GM12892 (cell line): ENCODE measurements around the gene WFDC6.

Source experiments
- DNase-seq: peaks from one replicate; pipeline ENCODE4 v3.0.0; 2011; ENCODE audit not compliant: insufficient read length
- FAIRE-seq: peaks from 2 replicates; lab custom pipeline; 2011; peaks lifted over from hg19 to GRCh38; lab: Jason Lieb, UNC
- POLR2A ChIP-seq: IDR thresholded peaks from 2 replicates; pipeline ENCODE4 v1.6.1; 2011; ENCODE audit warnings: low read depth, low read length, control low read depth
- POLR2AphosphoS5 ChIP-seq: IDR thresholded peaks from 2 replicates; pipeline ENCODE4 v1.6.1; 2011; ENCODE audit warnings: low read depth, low read length, control low read depth
- TAF1 ChIP-seq: IDR thresholded peaks from 2 replicates; pipeline ENCODE4 v1.6.1; 2011; ENCODE audit warnings: low read depth, mild to moderate bottlenecking, control low read depth, low read length, borderline replicate concordance

The WFDC6 gene

GRCh38 chr20:45509091-45509490 is 30.2 kb downstream of the WFDC6 start:
- DNase-seq (no peak), FAIRE-seq (no peak)
- no peak for TF ChIP-seq TAF1
- TF ChIP-seq POLR2A = no peak
- no peak for TF ChIP-seq POLR2AphosphoS5

- FAIRE-seq = no peak
These were observed 31.0 kb downstream of the WFDC6 start for GRCh38 chr20:45508068-45508886.

GRCh38 chr20:45507011-45507820 is 32.1 kb downstream of the WFDC6 start:
- FAIRE-seq = no peak
- DNase-seq = no peak
- no peak for TF ChIP-seq POLR2A
- TF ChIP-seq TAF1 = no peak
- no peak for TF ChIP-seq POLR2AphosphoS5

More at GRCh38 chr20:45508068-45508886, 31.0 kb downstream of the WFDC6 start:
- DNase-seq = no peak
- no peak for TF ChIP-seq POLR2AphosphoS5
- no peak for TF ChIP-seq TAF1
- no peak for TF ChIP-seq POLR2A

- no peak for DNase-seq
- no peak for TF ChIP-seq POLR2AphosphoS5
- TF ChIP-seq POLR2A = no peak
- TF ChIP-seq TAF1 = no peak
- no peak for FAIRE-seq
These were observed 32.9 kb downstream of the WFDC6 start for GRCh38 chr20:45506398-45506797.

GRCh38 chr20:45503403-45503802 is 35.9 kb downstream of the WFDC6 start:
- DNase-seq (no peak), FAIRE-seq (no peak)
- TF ChIP-seq TAF1 (no peak), POLR2A (no peak), POLR2AphosphoS5 (no peak)

- FAIRE-seq (no peak), DNase-seq (no peak)
- TF ChIP-seq POLR2A (no peak), TAF1 (no peak), POLR2AphosphoS5 (no peak)
These were observed 36.7 kb downstream of the WFDC6 start for GRCh38 chr20:45502561-45502960.

GRCh38 chr20:45501600-45501999 is 37.7 kb downstream of the WFDC6 start:
- DNase-seq (no peak), FAIRE-seq (no peak)
- no peak for TF ChIP-seq POLR2A
- no peak for TF ChIP-seq TAF1
- no peak for TF ChIP-seq POLR2AphosphoS5

GRCh38 chr20:45500022-45500421 is 39.3 kb downstream of the WFDC6 start:
- DNase-seq = no peak
- no peak for TF ChIP-seq POLR2AphosphoS5
- TF ChIP-seq POLR2A = no peak
- no peak for TF ChIP-seq TAF1
- FAIRE-seq = no peak

- TF ChIP-seq TAF1 = no peak
- TF ChIP-seq POLR2AphosphoS5 = no peak
- TF ChIP-seq POLR2A = no peak
- FAIRE-seq (no peak), DNase-seq (no peak)
These were observed 41.2 kb downstream of the WFDC6 start for GRCh38 chr20:45497971-45498494.

GRCh38 chr20:45496166-45496565 is 43.1 kb downstream of the WFDC6 start:
- FAIRE-seq (no peak), DNase-seq (no peak)
- TF ChIP-seq POLR2AphosphoS5 = no peak
- TF ChIP-seq POLR2A = no peak
- no peak for TF ChIP-seq TAF1

- FAIRE-seq (no peak), DNase-seq (no peak)
- no peak for TF ChIP-seq POLR2AphosphoS5
- TF ChIP-seq POLR2A = no peak
- TF ChIP-seq TAF1 = no peak
These were observed 43.8 kb downstream of the WFDC6 start for GRCh38 chr20:45495501-45495941.

- TF ChIP-seq TAF1 (no peak), POLR2AphosphoS5 (no peak), POLR2A (no peak)
- FAIRE-seq (no peak), DNase-seq (no peak)
These were observed 50.2 kb downstream of the WFDC6 start for GRCh38 chr20:45489083-45489531.

- TF ChIP-seq POLR2AphosphoS5 = no peak
- no peak for TF ChIP-seq TAF1
- no peak for TF ChIP-seq POLR2A
- FAIRE-seq (no peak), DNase-seq (no peak)
These were observed 52.0 kb downstream of the WFDC6 start for GRCh38 chr20:45487231-45487635.

- FAIRE-seq = no peak
These were observed 53.9 kb downstream of the WFDC6 start for GRCh38 chr20:45485388-45485787.

More at GRCh38 chr20:45485388-45485787, 53.9 kb downstream of the WFDC6 start:
- TF ChIP-seq POLR2AphosphoS5 = no peak
- no peak for TF ChIP-seq TAF1
- no peak for TF ChIP-seq POLR2A
- no peak for DNase-seq
